Activated CD4-positive, alpha-beta memory T cell treated with anti-CD3 and anti-CD28 coated beads for 36 hours (primary cell): ENCODE results near the gene HPS5. TPM values are rescaled to one million over a fixed set of nuclear protein-coding genes. Genes with fewer than 3 reads are reported as not detected.
A peak's percentile ranks its signal among the peaks of the same experiment; 100 is the strongest.

Experiments used
- CTCF ChIA-PET: fragments of 350-600 bp; sonication (Branson Sonifier 250); formaldehyde crosslinking; loops from one replicate; lab custom pipeline; 2021; ENCODE audit warnings: antibody characterized with exemption, inconsistent platforms; lab: Charles Lee
- POLR2A ChIA-PET: fragments of 350-600 bp; sonication (Branson Sonifier 250); formaldehyde crosslinking; loops from one replicate; lab custom pipeline; 2021; ENCODE audit warnings: antibody characterized with exemption; lab: Charles Lee
- DNase-seq: peaks from one replicate; pipeline ENCODE4 v3.0.0-alpha.2; 2020
- H3K27ac Mint-ChIP-seq: one replicate; pipeline ENCODE4 v1.8.0; 2021; ENCODE audit warnings: mixed read lengths
- H3K27me3 Mint-ChIP-seq: one replicate; pipeline ENCODE4 v1.8.0; 2021; ENCODE audit warnings: mixed read lengths
- H3K36me3 Mint-ChIP-seq: one replicate; pipeline ENCODE4 v1.8.0; 2021; ENCODE audit warnings: mixed read lengths
- H3K4me1 Mint-ChIP-seq: one replicate; pipeline ENCODE4 v1.8.0; 2021; ENCODE audit warnings: low read depth, mixed read lengths
- H3K4me3 Mint-ChIP-seq: one replicate; pipeline ENCODE4 v1.8.0; 2021; ENCODE audit warnings: mild to moderate bottlenecking, mixed read lengths
- H3K9me3 Mint-ChIP-seq: one replicate; pipeline ENCODE4 v1.8.0; 2021; ENCODE audit warnings: mixed read lengths
- intact Hi-C: fragments of 100-400 bp; cut with micrococcal nuclease; formaldehyde crosslinking; loops from one replicate; pipeline ENCODE4 v1.15.1; 2023
- total RNA-seq, 2 experiments: library from RNA; stranded (reverse); gene quantifications; one replicate each; pipeline ENCODE4 v1.2.3, GENCODE V29; 2021

HPS5 gene
- total RNA-seq, 2 experiments from 2014 or later: 19.9 to 20.9 TPM

- peaks cover 47% of the 10 kb centered on the region for H3K36me3 Mint-ChIP-seq
- POLR2A ChIA-PET: interaction anchor here (1.0 kb wide), 1 partner anchor 14 kb away, joined by 5 read pairs; the partner anchor contains the start of genes GTF2H1 and HPS5
- no peak overlapping the region for H3K4me3 Mint-ChIP-seq
- no peaks in the 10 kb centered on the region for H3K27me3 Mint-ChIP-seq
- intact Hi-C loops: no loop called here
- CTCF ChIA-PET: interaction anchor here (1.0 to 1.4 kb wide), 2 partner anchors 40 to 64 kb away, joined by 3 to 4 read pairs; no protein-coding TSS in a partner anchor
- no peak for DNase-seq
- peaks cover 4% of the 10 kb centered on the region for H3K4me1 Mint-ChIP-seq
- no peak overlapping the region for H3K27ac Mint-ChIP-seq
- no peaks in the 10 kb centered on the region for H3K9me3 Mint-ChIP-seq
Measured at GRCh38 chr11:18307461-18308139, 14.3 kb downstream of the HPS5 start.

GRCh38 chr11:18304745-18305144 is 17.2 kb downstream of the HPS5 start:
- ChIA-PET POLR2A (no interaction called here), CTCF (no interaction called here)
- Mint-ChIP-seq H3K9me3 (no peaks in the 10 kb centered on the region), H3K4me1 (no peaks in the 10 kb centered on the region), H3K4me3 (no peak overlapping the region), H3K36me3 (peaks cover 44% of the 10 kb centered on the region), H3K27me3 (no peaks in the 10 kb centered on the region), H3K27ac (no peak overlapping the region)
- intact Hi-C loops: no loop called here
- no peak for DNase-seq

GRCh38 chr11:18299721-18300120 is 22.2 kb downstream of the HPS5 start:
- no peaks in the 10 kb centered on the region for H3K27me3 Mint-ChIP-seq
- H3K4me3 Mint-ChIP-seq: no peak overlapping the region
- CTCF ChIA-PET: interaction anchor here (1.0 to 1.3 kb wide), 2 partner anchors 56 to 185 kb away, joined by 4 read pairs; no protein-coding TSS in a partner anchor
- no peak overlapping the region for H3K27ac Mint-ChIP-seq
- H3K9me3 Mint-ChIP-seq: no peaks in the 10 kb centered on the region
- no peak for DNase-seq
- H3K4me1 Mint-ChIP-seq: peaks cover 12% of the 10 kb centered on the region
- POLR2A ChIA-PET: no interaction called here
- H3K36me3 Mint-ChIP-seq: peaks cover 52% of the 10 kb centered on the region
- intact Hi-C loops: no loop called here

- H3K27me3 Mint-ChIP-seq: no peaks in the 10 kb centered on the region
- H3K4me1 Mint-ChIP-seq: peaks cover 17% of the 10 kb centered on the region
- ChIA-PET POLR2A (interaction anchor here (0.7 to 1.4 kb wide), 2 partner anchors 27 to 88 kb away, joined by 4 read pairs; partner anchors contain the start of genes GTF2H1 and HPS5), CTCF (interaction anchor here (0.5 to 1.8 kb wide), 3 partner anchors 51 to 449 kb away, joined by 3 to 11 read pairs (median 3); no protein-coding TSS in a partner anchor)
- no peaks in the 10 kb centered on the region for H3K9me3 Mint-ChIP-seq
- H3K27ac Mint-ChIP-seq: no peak overlapping the region
- H3K36me3 Mint-ChIP-seq: peaks cover 63% of the 10 kb centered on the region
- no peak overlapping the region for H3K4me3 Mint-ChIP-seq
- DNase-seq: no peak
- intact Hi-C loops: no loop called here
Measured at GRCh38 chr11:18295316-18295715, 26.6 kb downstream of the HPS5 start.

- H3K27me3 Mint-ChIP-seq: no peaks in the 10 kb centered on the region
- no peaks in the 10 kb centered on the region for H3K9me3 Mint-ChIP-seq
- no peak overlapping the region for H3K27ac Mint-ChIP-seq
- H3K36me3 Mint-ChIP-seq: peaks cover 65% of the 10 kb centered on the region
- POLR2A ChIA-PET: interaction anchor here (0.7 to 1.4 kb wide), 2 partner anchors 27 to 88 kb away, joined by 4 read pairs; partner anchors contain the start of genes GTF2H1 and HPS5
- CTCF ChIA-PET: interaction anchor here (0.5 to 1.8 kb wide), 4 partner anchors 51 to 468 kb away, joined by 3 to 11 read pairs (median 3); no protein-coding TSS in a partner anchor
- H3K4me1 Mint-ChIP-seq: peaks cover 17% of the 10 kb centered on the region
- no peak overlapping the region for H3K4me3 Mint-ChIP-seq
- peak; percentile 19 for DNase-seq
- intact Hi-C loops: no loop called here
Measured at GRCh38 chr11:18294862-18295261, 27.1 kb downstream of the HPS5 start.

GRCh38 chr11:18288911-18289310 is 33.0 kb downstream of the HPS5 start:
- Mint-ChIP-seq H3K4me1 (no peaks in the 10 kb centered on the region), H3K27me3 (no peaks in the 10 kb centered on the region), H3K4me3 (no peak overlapping the region), H3K36me3 (peaks cover 56% of the 10 kb centered on the region), H3K9me3 (no peaks in the 10 kb centered on the region), H3K27ac (no peak overlapping the region)
- intact Hi-C loops: no loop called here
- CTCF ChIA-PET: interaction anchor here (0.7 to 2.1 kb wide), 2 partner anchors 45 to 244 kb away, joined by 3 to 8 read pairs; no protein-coding TSS in a partner anchor
- POLR2A ChIA-PET: interaction anchor here (0.5 kb wide), 1 partner anchor 15 kb away, joined by 3 read pairs; no protein-coding TSS in a partner anchor
- no peak for DNase-seq

- H3K4me3 Mint-ChIP-seq: no peak overlapping the region
Measured at GRCh38 chr11:18285841-18286240, 36.1 kb downstream of the HPS5 start.

GRCh38 chr11:18282626-18283025 is 39.3 kb downstream of the HPS5 start:
- POLR2A ChIA-PET: no interaction called here
- no peak overlapping the region for H3K4me3 Mint-ChIP-seq
- DNase-seq: no peak
- peaks cover 8% of the 10 kb centered on the region for H3K4me1 Mint-ChIP-seq
- no peaks in the 10 kb centered on the region for H3K9me3 Mint-ChIP-seq
- CTCF ChIA-PET: interaction anchor here (1.4 kb wide), 1 partner anchor 39 kb away, joined by 6 read pairs; no protein-coding TSS in a partner anchor
- peaks cover 58% of the 10 kb centered on the region for H3K36me3 Mint-ChIP-seq
- H3K27ac Mint-ChIP-seq: no peak overlapping the region
- intact Hi-C loops: no loop called here
- no peaks in the 10 kb centered on the region for H3K27me3 Mint-ChIP-seq

More at GRCh38 chr11:18285841-18286240, 36.1 kb downstream of the HPS5 start:
- intact Hi-C loops: no loop called here
- Mint-ChIP-seq H3K4me1 (no peaks in the 10 kb centered on the region), H3K9me3 (no peaks in the 10 kb centered on the region), H3K36me3 (peaks cover 53% of the 10 kb centered on the region), H3K27me3 (no peaks in the 10 kb centered on the region), H3K27ac (no peak overlapping the region)
- CTCF ChIA-PET: interaction anchor here (1.6 kb wide), 1 partner anchor 42 kb away, joined by 6 read pairs; no protein-coding TSS in a partner anchor
- POLR2A ChIA-PET: no interaction called here
- DNase-seq: no peak

GRCh38 chr11:18280438-18281045 is 41.4 kb downstream of the HPS5 start:
- no peak for DNase-seq
- Mint-ChIP-seq H3K4me3 (no peak overlapping the region), H3K9me3 (no peaks in the 10 kb centered on the region), H3K27ac (no peak overlapping the region), H3K27me3 (no peaks in the 10 kb centered on the region), H3K4me1 (peaks cover 8% of the 10 kb centered on the region), H3K36me3 (peaks cover 43% of the 10 kb centered on the region)
- intact Hi-C loops: no loop called here
- CTCF ChIA-PET: no interaction called here
- POLR2A ChIA-PET: no interaction called here

- no peak for DNase-seq
- peaks cover 8% of the 10 kb centered on the region for H3K4me1 Mint-ChIP-seq
- ChIA-PET POLR2A (no interaction called here), CTCF (interaction anchor here (1.8 kb wide), 1 partner anchor 12 kb away, joined by 5 read pairs; no protein-coding TSS in a partner anchor)
- intact Hi-C loops: no loop called here
- no peak overlapping the region for H3K4me3 Mint-ChIP-seq
- H3K27ac Mint-ChIP-seq: no peak overlapping the region
- no peaks in the 10 kb centered on the region for H3K27me3 Mint-ChIP-seq
- peaks cover 36% of the 10 kb centered on the region for H3K36me3 Mint-ChIP-seq
- H3K9me3 Mint-ChIP-seq: no peaks in the 10 kb centered on the region
Measured at GRCh38 chr11:18277565-18278271, 44.2 kb downstream of the HPS5 start.

GRCh38 chr11:18271206-18271605 is 50.7 kb downstream of the HPS5 start:
- intact Hi-C loops: no loop called here
- no peak for DNase-seq
- H3K27me3 Mint-ChIP-seq: no peaks in the 10 kb centered on the region
- H3K9me3 Mint-ChIP-seq: no peaks in the 10 kb centered on the region
- no peak overlapping the region for H3K27ac Mint-ChIP-seq
- no peak overlapping the region for H3K4me3 Mint-ChIP-seq
- CTCF ChIA-PET: no interaction called here
- peaks cover 4% of the 10 kb centered on the region for H3K36me3 Mint-ChIP-seq
- H3K4me1 Mint-ChIP-seq: peaks cover 8% of the 10 kb centered on the region
- POLR2A ChIA-PET: no interaction called here
